Tibial nerve (tissue), 4 donors: ENCODE data around the gene SATB2.

Experiments used
- CTCF ChIP-seq, 5 experiments: fragments of 200-600 bp in 3 of 5; fragments of 450-650 bp in 2 of 5; sonication (generic) in 3 of 5; IDR thresholded peaks; one replicate each; pipeline ENCODE4 v1.5.1; 2016 to 2019; ENCODE audit warnings: antibody characterized with exemption in 5 of 5, mild to moderate bottlenecking in 3 of 5, moderate library complexity in 2 of 5
- EP300 ChIP-seq, 2 donors: sonication (generic); formaldehyde crosslinking; IDR thresholded peaks; one replicate each; pipeline ENCODE4 v1.6.1; 2017; ENCODE audit warnings: antibody characterized with exemption in 2 of 2, mild to moderate bottlenecking in 1 of 2
- POLR2A ChIP-seq, 2 donors: fragments of 450-650 bp; IDR thresholded peaks; one replicate each; pipeline ENCODE4 v1.6.1; 2017; ENCODE audit warnings: antibody characterized with exemption in 2 of 2, mild to moderate bottlenecking in 2 of 2, moderate library complexity in 2 of 2

- TF ChIP-seq CTCF (IDR thresholded peaks at IDR 0.05) (no peak), POLR2A (IDR thresholded peaks at IDR 0.05) (no peak), EP300 (IDR thresholded peaks at IDR 0.05) (peak in 1 of 2 donors; percentile 25)
Measured at GRCh38 chr2:199460101-199460671, 2.4 kb upstream of the SATB2 start.
